Measurements from ENCODE around the gene BSPRY. TPM values are rescaled to one million over a fixed set of nuclear protein-coding genes. Genes with fewer than 3 reads are reported as not detected.

The BSPRY gene
- total and polyA plus RNA-seq, 2 donors (not counting 1 experiment from before 2014, with no cell fraction given), result 0.42 to 0.59 TPM

DNA sequence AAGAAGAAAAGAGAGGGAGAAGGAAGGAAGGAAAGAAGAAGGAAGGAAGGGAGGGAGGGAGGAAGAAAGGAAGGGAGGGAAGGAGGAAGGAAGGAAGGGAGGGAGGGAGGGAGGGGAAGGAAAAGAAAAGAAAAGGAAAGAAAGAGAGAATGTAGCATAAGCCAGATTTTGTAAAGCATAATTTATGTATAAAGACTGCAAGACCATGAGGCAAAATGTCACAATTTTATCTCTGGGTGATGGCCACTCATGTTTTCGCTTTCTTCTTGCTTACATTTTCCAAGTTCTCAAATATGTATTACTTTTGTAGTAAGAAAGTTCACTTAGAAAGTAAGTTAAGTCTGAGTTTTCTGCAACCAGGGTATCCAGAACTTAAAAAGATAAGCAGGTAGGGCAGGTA, 42.8 kb upstream of the BSPRY start:
- Histone ChIP-seq H3K4me3 (ENCODE audit: control extremely low read depth in 1 of 5, extremely low read depth in 1 of 5, insufficient read depth in 1 of 5, low read depth in 2 of 5, low read length in 4 of 5) (no peak overlapping the region), H3K36me3 (replicated peaks in 1 of 2; ENCODE audit: control extremely low read depth in 1 of 2, control insufficient read depth in 1 of 2, extremely low read depth in 1 of 2, insufficient read depth in 2 of 2, low read length in 1 of 2) (no peaks in the 10 kb centered on the region), H3K79me2 (ENCODE audit: control insufficient read depth, insufficient read depth, low read length) (no peaks in the 10 kb centered on the region), H3K27me3 (replicated peaks in 1 of 4; ENCODE audit: control extremely low read depth in 1 of 4, control insufficient read depth in 3 of 4, insufficient read depth in 4 of 4, low read length in 3 of 4) (no peaks in the 10 kb centered on the region), H2AFZ (ENCODE audit: insufficient read depth, low read depth, low read length, poor library complexity, severe bottlenecking) (no peak overlapping the region), H3K4me2 (replicated peaks; ENCODE audit: low read depth, low read length, poor library complexity, severe bottlenecking) (no peak overlapping the region), H3K4me1 (ENCODE audit: control insufficient read depth in 2 of 2, insufficient read depth in 2 of 2, low read length in 2 of 2) (no peaks in the 10 kb centered on the region), H3K27ac (ENCODE audit: low read length in 2 of 2) (no peak overlapping the region), H3K9ac (ENCODE audit: low read length) (no peak overlapping the region), H4K20me1 (ENCODE audit: control insufficient read depth, insufficient read depth, low read length, poor library complexity, severe bottlenecking) (no peaks in the 10 kb centered on the region), H3K9me3 (ENCODE audit: control extremely low read depth in 1 of 3, control insufficient read depth in 2 of 3, insufficient read depth in 1 of 3, low read length in 2 of 3) (no peaks in the 10 kb centered on the region)
- POLR2A ChIA-PET, result no interaction called here
- Mint-ChIP-seq H3K9me3 (ENCODE audit: insufficient read depth) (no peaks in the 10 kb centered on the region), H3K27ac (no peak overlapping the region), H3K4me3 (no peak overlapping the region), H3K27me3 (peaks cover 17% of the 10 kb centered on the region), H3K4me1 (no peaks in the 10 kb centered on the region)
- DNase-seq, result no peak
- no CpG with 5 or more reads among the region's 1 CpG for WGBS (ENCODE audit: insufficient coverage)
- intact Hi-C loops (cut with micrococcal nuclease), result no loop called here
- TF ChIP-seq, protein P1, sequence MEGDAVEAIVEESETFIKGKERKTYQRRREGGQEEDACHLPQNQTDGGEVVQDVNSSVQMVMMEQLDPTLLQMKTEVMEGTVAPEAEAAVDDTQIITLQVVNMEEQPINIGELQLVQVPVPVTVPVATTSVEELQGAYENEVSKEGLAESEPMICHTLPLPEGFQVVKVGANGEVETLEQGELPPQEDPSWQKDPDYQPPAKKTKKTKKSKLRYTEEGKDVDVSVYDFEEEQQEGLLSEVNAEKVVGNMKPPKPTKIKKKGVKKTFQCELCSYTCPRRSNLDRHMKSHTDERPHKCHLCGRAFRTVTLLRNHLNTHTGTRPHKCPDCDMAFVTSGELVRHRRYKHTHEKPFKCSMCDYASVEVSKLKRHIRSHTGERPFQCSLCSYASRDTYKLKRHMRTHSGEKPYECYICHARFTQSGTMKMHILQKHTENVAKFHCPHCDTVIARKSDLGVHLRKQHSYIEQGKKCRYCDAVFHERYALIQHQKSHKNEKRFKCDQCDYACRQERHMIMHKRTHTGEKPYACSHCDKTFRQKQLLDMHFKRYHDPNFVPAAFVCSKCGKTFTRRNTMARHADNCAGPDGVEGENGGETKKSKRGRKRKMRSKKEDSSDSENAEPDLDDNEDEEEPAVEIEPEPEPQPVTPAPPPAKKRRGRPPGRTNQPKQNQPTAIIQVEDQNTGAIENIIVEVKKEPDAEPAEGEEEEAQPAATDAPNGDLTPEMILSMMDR (IDR thresholded peaks at IDR 0.05), result no peak
- no peak for TF ChIP-seq EZH2 (IDR thresholded peaks at IDR 0.05; ENCODE audit: borderline replicate concordance, insufficient read depth, low read depth, low read length, poor library complexity, severe bottlenecking)
- no peak for ATAC-seq (ENCODE audit: low read depth)
- CTCF ChIA-PET, result no interaction called here

- POLR2A ChIA-PET, result no interaction called here
- DNase-seq, result no peak
- Mint-ChIP-seq H3K4me1 (no peaks in the 10 kb centered on the region), H3K4me3 (no peak overlapping the region), H3K9me3 (ENCODE audit: insufficient read depth) (no peaks in the 10 kb centered on the region), H3K27ac (no peak overlapping the region), H3K27me3 (peaks cover 12% of the 10 kb centered on the region)
- Histone ChIP-seq H3K4me3 (ENCODE audit: control extremely low read depth in 1 of 5, extremely low read depth in 1 of 5, insufficient read depth in 1 of 5, low read depth in 2 of 5, low read length in 4 of 5) (no peak overlapping the region), H3K9ac (ENCODE audit: low read length) (no peak overlapping the region), H2AFZ (ENCODE audit: insufficient read depth, low read depth, low read length, poor library complexity, severe bottlenecking) (no peak overlapping the region), H3K27me3 (replicated peaks in 1 of 4; ENCODE audit: control extremely low read depth in 1 of 4, control insufficient read depth in 3 of 4, insufficient read depth in 4 of 4, low read length in 3 of 4) (no peaks in the 10 kb centered on the region), H3K36me3 (replicated peaks in 1 of 2; ENCODE audit: control extremely low read depth in 1 of 2, control insufficient read depth in 1 of 2, extremely low read depth in 1 of 2, insufficient read depth in 2 of 2, low read length in 1 of 2) (no peaks in the 10 kb centered on the region), H3K4me2 (replicated peaks; ENCODE audit: low read depth, low read length, poor library complexity, severe bottlenecking) (no peak overlapping the region), H3K27ac (ENCODE audit: low read length in 2 of 2) (no peak overlapping the region), H3K9me3 (ENCODE audit: control extremely low read depth in 1 of 3, control insufficient read depth in 2 of 3, insufficient read depth in 1 of 3, low read length in 2 of 3) (no peaks in the 10 kb centered on the region), H4K20me1 (ENCODE audit: control insufficient read depth, insufficient read depth, low read length, poor library complexity, severe bottlenecking) (no peaks in the 10 kb centered on the region), H3K4me1 (ENCODE audit: control insufficient read depth in 2 of 2, insufficient read depth in 2 of 2, low read length in 2 of 2) (no peaks in the 10 kb centered on the region), H3K79me2 (ENCODE audit: control insufficient read depth, insufficient read depth, low read length) (no peaks in the 10 kb centered on the region)
- TF ChIP-seq, protein P1 (IDR thresholded peaks at IDR 0.05), result no peak
- TF ChIP-seq EZH2 (IDR thresholded peaks at IDR 0.05; ENCODE audit: borderline replicate concordance, insufficient read depth, low read depth, low read length, poor library complexity, severe bottlenecking), result no peak
- intact Hi-C loops (cut with micrococcal nuclease), result no loop called here
- 85% methylated on average over 2 of the region's 8 CpGs for WGBS (ENCODE audit: insufficient coverage)
- no peak for ATAC-seq (ENCODE audit: low read depth)
- CTCF ChIA-PET, result interaction anchor here (1.1 to 5.4 kb wide), 3 partner anchors 99 to 351 kb away, joined by 4 to 34 read pairs (median 21); no protein-coding TSS in a partner anchor
Measured at GRCh38 chr9:113307396-113307975, 41.9 kb upstream of the BSPRY start.

Measured in B cell (primary cell).